ENCODE measurements around the gene PRMT7.
"Not testable (repeated sequence)": the region's sequence is repeated elsewhere in the genome, so short reads cannot be mapped to it uniquely, and the experiment has no call there.

The PRMT7 gene

GRCh38 chr16:68285683-68286082 is 25.1 kb upstream of the PRMT7 start:
- TF ChIP-seq POLR2AphosphoS5 (IDR thresholded peaks at IDR 0.05; ENCODE audit: low read depth, low read length) (no peak), POLR2A (IDR thresholded peaks at IDR 0.05; ENCODE audit: low read depth, low read length) (no peak), TAF1 (IDR thresholded peaks at IDR 0.05; ENCODE audit: borderline replicate concordance, low read depth, low read length) (no peak)
- no peak for DNase-seq (ENCODE audit: insufficient read length)
- FAIRE-seq = no peak

GRCh38 chr16:68286153-68287074 is 24.4 kb upstream of the PRMT7 start:
- DNase-seq (ENCODE audit: insufficient read length) (no peak), FAIRE-seq (no peak)
- TF ChIP-seq TAF1 (IDR thresholded peaks at IDR 0.05; ENCODE audit: borderline replicate concordance, low read depth, low read length) = no peak
- TF ChIP-seq POLR2A (IDR thresholded peaks at IDR 0.05; ENCODE audit: low read depth, low read length) = no peak
- 0 out of 2 replicates have a peak, but pooled peaks have one; percentile 21 for TF ChIP-seq POLR2AphosphoS5 (IDR thresholded peaks at IDR 0.05; ENCODE audit: low read depth, low read length)

GRCh38 chr16:68287276-68288251 is 23.3 kb upstream of the PRMT7 start:
- TF ChIP-seq TAF1 (IDR thresholded peaks at IDR 0.05; ENCODE audit: borderline replicate concordance, low read depth, low read length) (no peak), POLR2AphosphoS5 (IDR thresholded peaks at IDR 0.05; ENCODE audit: low read depth, low read length) (0 out of 2 replicates have a peak, but pooled peaks have one; percentile 16)
- DNase-seq (ENCODE audit: insufficient read length) (no peak), FAIRE-seq (peak; percentile 5)

- no peak for TF ChIP-seq POLR2A (IDR thresholded peaks at IDR 0.05; ENCODE audit: low read depth, low read length)
- TF ChIP-seq POLR2AphosphoS5 (IDR thresholded peaks at IDR 0.05; ENCODE audit: low read depth, low read length) = no peak
- no peak for TF ChIP-seq TAF1 (IDR thresholded peaks at IDR 0.05; ENCODE audit: borderline replicate concordance, low read depth, low read length)
- DNase-seq (ENCODE audit: insufficient read length) = no peak
- FAIRE-seq = no peak
Measured at GRCh38 chr16:68288252-68288650, 22.6 kb upstream of the PRMT7 start.

DNA sequence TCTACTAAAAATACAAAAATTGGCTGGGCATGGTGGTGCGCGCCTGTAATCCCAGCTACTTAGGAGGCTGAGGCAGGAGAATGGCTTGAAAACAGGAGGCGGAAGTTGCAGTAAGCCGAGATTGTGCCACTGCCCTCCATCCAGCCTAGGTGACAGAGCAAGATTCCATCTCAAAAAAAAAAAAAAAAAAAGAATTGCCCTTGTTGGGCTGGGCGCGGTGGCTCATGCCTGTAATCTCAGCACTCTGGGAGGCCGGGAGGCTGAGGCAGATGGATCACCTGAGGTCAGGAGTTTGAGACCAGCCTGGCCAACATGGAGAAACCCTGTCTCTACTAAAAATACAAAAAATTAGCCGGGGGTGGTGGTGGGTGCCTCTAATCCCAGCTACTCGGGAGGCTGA is 22.0 kb upstream of the PRMT7 start:
- not testable (repeated sequence) for DNase-seq (ENCODE audit: insufficient read length); FAIRE-seq

- no peak for DNase-seq (ENCODE audit: insufficient read length)
- FAIRE-seq = no peak
- TF ChIP-seq POLR2A (IDR thresholded peaks at IDR 0.05; ENCODE audit: low read depth, low read length) (no peak), TAF1 (IDR thresholded peaks at IDR 0.05; ENCODE audit: borderline replicate concordance, low read depth, low read length) (no peak), POLR2AphosphoS5 (IDR thresholded peaks at IDR 0.05; ENCODE audit: low read depth, low read length) (no peak)
Measured at GRCh38 chr16:68289202-68289601, 21.6 kb upstream of the PRMT7 start.

- TF ChIP-seq TAF1 (IDR thresholded peaks at IDR 0.05; ENCODE audit: borderline replicate concordance, low read depth, low read length) = no peak
- TF ChIP-seq POLR2A (IDR thresholded peaks at IDR 0.05; ENCODE audit: low read depth, low read length) = peak; percentile 32
- DNase-seq (ENCODE audit: insufficient read length) (peak; percentile 66), FAIRE-seq (peak; percentile 83)
Measured at GRCh38 chr16:68289621-68290329, 21.0 kb upstream of the PRMT7 start.

DNA sequence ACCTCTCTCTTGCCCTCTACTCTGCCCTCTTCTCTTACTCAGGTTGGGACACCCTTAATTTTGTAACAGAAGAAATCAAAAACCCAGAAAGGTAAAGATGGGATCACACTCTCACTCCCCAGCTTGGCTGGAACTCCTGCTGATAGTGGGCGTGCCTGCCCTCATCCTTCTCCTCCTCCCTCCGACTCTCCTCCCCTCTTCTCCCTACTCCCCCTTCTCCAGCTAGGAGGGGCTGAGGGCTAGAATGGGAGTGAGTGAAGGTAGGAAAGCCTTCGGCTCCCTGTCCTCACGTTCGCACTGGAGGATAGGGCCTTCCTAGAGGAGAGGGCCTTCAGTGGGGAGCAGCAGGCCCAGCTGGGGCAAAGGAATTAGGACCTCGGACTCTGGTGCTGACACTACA is 20.4 kb upstream of the PRMT7 start:
- no peak for FAIRE-seq
- TF ChIP-seq POLR2AphosphoS5 (IDR thresholded peaks at IDR 0.05; ENCODE audit: low read depth, low read length) = no peak
- TF ChIP-seq TAF1 (IDR thresholded peaks at IDR 0.05; ENCODE audit: borderline replicate concordance, low read depth, low read length) = no peak
- TF ChIP-seq POLR2A (IDR thresholded peaks at IDR 0.05; ENCODE audit: low read depth, low read length) = no peak
- no peak for DNase-seq (ENCODE audit: insufficient read length)

DNA sequence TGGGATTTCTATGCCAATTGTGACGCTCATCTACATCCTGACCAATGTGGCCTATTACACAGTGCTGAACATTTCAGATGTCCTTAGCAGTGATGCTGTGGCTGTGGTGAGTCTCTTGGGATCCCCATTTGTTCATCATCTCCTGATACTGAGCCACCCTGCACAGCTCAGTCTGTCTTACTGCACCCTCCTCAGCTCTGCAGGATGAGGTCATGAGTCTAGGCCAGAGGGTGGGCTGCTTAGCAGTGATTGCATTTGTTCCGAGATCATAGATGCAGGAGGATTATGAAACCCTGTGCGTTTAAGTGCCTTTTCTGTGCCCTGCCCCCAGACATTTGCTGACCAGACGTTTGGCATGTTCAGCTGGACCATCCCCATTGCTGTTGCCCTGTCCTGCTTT is 19.6 kb upstream of the PRMT7 start:
- no peak for FAIRE-seq
- TF ChIP-seq TAF1 (IDR thresholded peaks at IDR 0.05; ENCODE audit: borderline replicate concordance, low read depth, low read length) = no peak
- no peak for TF ChIP-seq POLR2A (IDR thresholded peaks at IDR 0.05; ENCODE audit: low read depth, low read length)
- DNase-seq (ENCODE audit: insufficient read length) = no peak

DNA sequence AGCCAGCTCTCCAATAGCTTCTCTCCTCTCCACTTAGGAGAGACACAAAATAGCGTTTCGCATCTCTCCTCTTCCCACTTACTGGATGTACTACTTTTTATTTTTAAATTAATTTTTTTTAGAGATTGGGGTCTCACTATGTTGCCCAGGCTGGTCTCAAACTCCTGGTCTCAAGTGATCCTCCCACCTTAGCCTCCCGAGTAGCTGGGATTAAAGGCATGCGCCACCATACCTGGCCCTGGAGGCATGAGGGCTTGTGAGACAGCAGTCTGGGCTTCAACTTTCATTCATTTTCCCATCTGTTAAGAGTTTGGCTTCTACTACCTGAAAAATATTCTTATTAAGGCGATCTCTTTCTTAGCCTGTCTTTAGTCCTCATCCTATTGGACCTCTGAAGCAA is 18.4 kb upstream of the PRMT7 start:
- DNase-seq (ENCODE audit: insufficient read length) = no peak
- TF ChIP-seq POLR2AphosphoS5 (IDR thresholded peaks at IDR 0.05; ENCODE audit: low read depth, low read length) (no peak), POLR2A (IDR thresholded peaks at IDR 0.05; ENCODE audit: low read depth, low read length) (no peak), TAF1 (IDR thresholded peaks at IDR 0.05; ENCODE audit: borderline replicate concordance, low read depth, low read length) (no peak)
- no peak for FAIRE-seq

DNA sequence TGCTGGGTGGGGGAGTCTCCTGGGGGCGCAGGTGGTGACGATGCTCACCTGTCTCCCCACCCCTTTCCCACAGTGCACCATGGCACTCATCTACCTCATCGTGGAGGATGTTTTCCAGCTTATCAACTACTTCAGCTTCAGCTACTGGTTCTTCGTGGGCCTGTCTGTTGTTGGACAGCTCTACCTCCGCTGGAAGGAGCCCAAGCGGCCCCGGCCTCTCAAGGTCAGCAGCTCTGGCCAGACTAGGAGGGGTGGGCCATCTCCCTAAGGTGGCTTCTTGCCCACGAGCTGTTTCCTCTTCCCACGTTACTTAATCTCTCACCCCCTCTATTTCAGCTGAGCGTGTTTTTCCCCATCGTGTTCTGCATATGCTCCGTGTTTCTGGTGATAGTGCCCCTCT is 14.5 kb upstream of the PRMT7 start:
- DNase-seq (ENCODE audit: insufficient read length) (no peak), FAIRE-seq (no peak)
- no peak for TF ChIP-seq POLR2A (IDR thresholded peaks at IDR 0.05; ENCODE audit: low read depth, low read length)
- TF ChIP-seq POLR2AphosphoS5 (IDR thresholded peaks at IDR 0.05; ENCODE audit: low read depth, low read length) = peak; percentile 31; the same call in 1 of the 2 replicates
